ENCODE measurements around the gene EDN1.

EDN1 gene

DNA sequence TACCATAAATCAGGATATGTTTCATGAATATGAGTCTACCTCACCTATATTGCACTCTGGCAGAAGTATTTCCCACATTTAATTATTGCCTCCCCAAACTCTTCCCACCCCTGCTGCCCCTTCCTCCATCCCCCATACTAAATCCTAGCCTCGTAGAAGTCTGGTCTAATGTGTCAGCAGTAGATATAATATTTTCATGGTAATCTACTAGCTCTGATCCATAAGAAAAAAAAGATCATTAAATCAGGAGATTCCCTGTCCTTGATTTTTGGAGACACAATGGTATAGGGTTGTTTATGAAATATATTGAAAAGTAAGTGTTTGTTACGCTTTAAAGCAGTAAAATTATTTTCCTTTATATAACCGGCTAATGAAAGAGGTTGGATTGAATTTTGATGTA lies 6.4 kb downstream of the EDN1 start:
- no peaks in the 10 kb centered on the region for H3K9me3 ChIP-seq (ENCODE audit: control insufficient read depth in 1 of 2, low read length in 2 of 2)
- H3K27ac ChIP-seq (ENCODE audit: low read length): no peak overlapping the region
- H3K4me3 ChIP-seq (ENCODE audit: low read depth in 1 of 2, low read length in 2 of 2): no peak overlapping the region
- H3K27me3 ChIP-seq (ENCODE audit: low read depth, low read length): no peaks in the 10 kb centered on the region
- H3K4me1 ChIP-seq (ENCODE audit: control insufficient read depth in 1 of 2, insufficient read depth in 2 of 2, low read length in 2 of 2): no peaks in the 10 kb centered on the region
- H3K36me3 ChIP-seq (ENCODE audit: control insufficient read depth in 1 of 2, insufficient read depth in 2 of 2, low read length in 2 of 2): no peaks in the 10 kb centered on the region

DNA sequence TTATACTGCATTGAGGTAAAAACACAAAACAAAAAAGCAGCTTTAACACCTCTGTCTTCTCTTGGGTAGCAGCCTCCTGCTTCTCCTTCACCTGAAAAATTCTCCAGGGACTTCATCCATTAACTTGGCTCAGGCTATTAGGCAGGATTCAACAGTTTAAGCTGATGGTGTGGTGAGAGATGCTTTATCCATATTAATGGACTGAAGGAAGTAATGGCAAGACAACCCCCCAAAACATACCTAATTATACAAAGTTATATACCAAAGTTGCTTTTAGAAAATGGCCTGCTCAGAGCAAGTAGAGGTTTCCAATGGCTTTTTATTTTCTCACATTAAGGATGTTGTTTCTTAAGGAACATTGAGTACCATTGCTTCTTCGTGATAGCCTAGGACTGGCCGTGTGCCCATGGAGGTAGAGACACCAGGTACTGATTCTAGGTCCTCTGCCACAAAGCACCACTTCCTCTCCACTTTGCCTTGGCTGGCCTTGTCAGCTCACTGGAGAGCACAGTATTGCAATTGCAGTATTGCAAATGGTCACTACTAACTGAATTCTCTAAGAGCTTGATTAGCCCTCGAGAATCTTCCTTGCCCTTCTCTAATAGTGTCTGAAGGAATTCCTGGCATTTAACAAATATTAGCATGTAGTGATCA lies 7.3 kb downstream of the EDN1 start:
- Histone ChIP-seq H3K27ac (ENCODE audit: low read length) (no peak overlapping the region), H3K4me3 (ENCODE audit: low read depth in 1 of 2, low read length in 2 of 2) (no peak overlapping the region), H3K4me1 (ENCODE audit: control insufficient read depth in 1 of 2, insufficient read depth in 2 of 2, low read length in 2 of 2) (no peaks in the 10 kb centered on the region), H3K9me3 (ENCODE audit: control insufficient read depth in 1 of 2, low read length in 2 of 2) (no peaks in the 10 kb centered on the region), H3K36me3 (ENCODE audit: control insufficient read depth in 1 of 2, insufficient read depth in 2 of 2, low read length in 2 of 2) (no peaks in the 10 kb centered on the region), H3K27me3 (ENCODE audit: low read depth, low read length) (no peaks in the 10 kb centered on the region)

DNA sequence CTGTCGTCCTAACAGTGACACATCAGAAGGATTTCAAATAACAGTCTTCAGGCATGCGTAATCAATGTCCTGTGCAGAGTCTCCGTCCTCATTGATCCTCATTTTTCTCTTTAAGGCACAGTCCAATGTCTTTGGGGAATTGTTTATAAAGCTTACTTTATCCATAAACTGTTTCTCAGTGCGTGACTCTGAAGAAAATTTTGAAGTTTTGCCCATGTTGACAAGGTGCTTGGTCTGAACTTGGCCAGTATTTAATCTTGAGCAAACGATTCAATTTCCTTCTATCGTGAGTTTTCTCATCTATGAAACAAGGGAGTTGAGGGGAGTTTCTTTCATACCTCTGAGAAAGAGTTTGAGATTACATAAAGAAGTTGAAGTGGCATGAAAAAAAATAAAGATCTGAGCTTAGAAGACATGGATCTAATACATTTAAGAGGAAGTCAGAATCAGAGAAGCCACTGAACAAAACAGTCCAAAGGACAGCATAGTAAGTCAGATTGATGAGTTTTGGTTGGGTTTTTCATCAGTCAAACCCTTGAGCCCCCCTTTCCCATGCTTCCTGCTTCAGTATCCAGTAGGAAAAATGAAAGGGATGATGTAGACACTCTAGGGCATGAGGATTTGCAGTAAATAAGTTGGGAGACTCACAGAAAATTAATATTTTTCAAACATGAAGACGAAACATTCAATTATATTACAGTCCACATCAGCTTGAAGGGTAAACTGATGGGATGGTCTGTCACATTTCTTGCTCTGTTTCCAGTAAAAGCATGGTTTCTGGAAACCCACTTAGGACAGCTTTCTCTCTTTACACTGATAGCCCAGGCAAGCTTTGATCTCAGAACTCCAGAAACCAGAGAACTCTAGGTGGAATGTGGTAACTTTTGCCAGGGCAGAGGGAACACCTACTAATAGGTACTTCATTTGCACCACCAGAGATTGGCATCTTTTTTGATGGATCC lies 8.1 kb downstream of the EDN1 start:
- no peaks in the 10 kb centered on the region for H3K9me3 ChIP-seq (ENCODE audit: control insufficient read depth in 1 of 2, low read length in 2 of 2)
- H3K27ac ChIP-seq (ENCODE audit: low read length): no peak overlapping the region
- no peaks in the 10 kb centered on the region for H3K36me3 ChIP-seq (ENCODE audit: control insufficient read depth in 1 of 2, insufficient read depth in 2 of 2, low read length in 2 of 2)
- H3K4me1 ChIP-seq (ENCODE audit: control insufficient read depth in 1 of 2, insufficient read depth in 2 of 2, low read length in 2 of 2): no peaks in the 10 kb centered on the region
- no peaks in the 10 kb centered on the region for H3K27me3 ChIP-seq (ENCODE audit: low read depth, low read length)
- H3K4me3 ChIP-seq (ENCODE audit: low read depth in 1 of 2, low read length in 2 of 2): no peak overlapping the region

DNA sequence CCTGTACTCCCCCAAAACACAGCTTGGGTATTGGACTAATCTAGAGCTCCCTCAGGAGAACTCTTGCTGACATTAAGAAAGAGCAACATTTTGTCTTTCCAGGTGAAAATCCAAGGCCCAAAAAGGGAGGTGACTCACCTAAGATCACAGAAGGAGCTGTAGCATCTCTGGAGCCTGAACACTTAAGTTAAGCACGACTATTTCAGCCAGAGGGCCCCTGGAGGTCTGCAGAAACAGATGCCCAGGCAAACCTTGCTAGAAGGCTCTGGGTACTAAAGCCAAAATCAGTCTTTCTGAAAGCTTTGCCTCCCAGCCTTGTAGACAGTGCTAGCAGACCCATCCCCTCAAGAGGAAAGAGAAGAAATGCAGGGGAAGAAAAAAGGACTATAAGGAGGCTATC lies 8.8 kb downstream of the EDN1 start:
- Histone ChIP-seq H3K27ac (ENCODE audit: low read length) (no peak overlapping the region), H3K4me1 (ENCODE audit: control insufficient read depth in 1 of 2, insufficient read depth in 2 of 2, low read length in 2 of 2) (no peaks in the 10 kb centered on the region), H3K9me3 (ENCODE audit: control insufficient read depth in 1 of 2, low read length in 2 of 2) (no peaks in the 10 kb centered on the region), H3K36me3 (ENCODE audit: control insufficient read depth in 1 of 2, insufficient read depth in 2 of 2, low read length in 2 of 2) (no peaks in the 10 kb centered on the region), H3K27me3 (ENCODE audit: low read depth, low read length) (no peaks in the 10 kb centered on the region), H3K4me3 (ENCODE audit: low read depth in 1 of 2, low read length in 2 of 2) (no peak overlapping the region)

DNA sequence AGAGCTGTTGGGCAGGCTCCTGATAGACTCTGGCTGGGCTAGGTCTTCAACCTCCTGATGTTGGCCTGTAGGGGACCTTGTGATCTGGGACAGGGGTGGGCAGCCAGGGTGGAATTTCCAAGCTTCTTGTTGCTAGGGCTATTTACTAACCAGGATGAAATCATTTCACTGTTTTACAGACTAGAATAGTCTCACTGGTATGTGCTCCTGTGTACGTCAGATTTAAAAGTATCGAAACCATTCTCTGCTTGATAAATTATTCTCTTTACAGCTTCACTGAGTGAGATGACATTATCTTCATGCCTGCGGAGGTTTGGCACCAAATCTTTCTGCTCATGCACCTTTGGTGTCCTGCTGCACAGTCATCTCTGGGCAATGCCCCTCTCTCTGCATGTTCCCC lies 10.9 kb downstream of the EDN1 start:
- no peaks in the 10 kb centered on the region for H3K4me1 ChIP-seq (ENCODE audit: control insufficient read depth in 1 of 2, insufficient read depth in 2 of 2, low read length in 2 of 2)
- H3K4me3 ChIP-seq (ENCODE audit: low read depth in 1 of 2, low read length in 2 of 2): no peak overlapping the region
- H3K27me3 ChIP-seq (ENCODE audit: low read depth, low read length): no peaks in the 10 kb centered on the region
- H3K9me3 ChIP-seq (ENCODE audit: control insufficient read depth in 1 of 2, low read length in 2 of 2): no peaks in the 10 kb centered on the region
- no peak overlapping the region for H3K27ac ChIP-seq (ENCODE audit: low read length)
- no peaks in the 10 kb centered on the region for H3K36me3 ChIP-seq (ENCODE audit: control insufficient read depth in 1 of 2, insufficient read depth in 2 of 2, low read length in 2 of 2)

DNA sequence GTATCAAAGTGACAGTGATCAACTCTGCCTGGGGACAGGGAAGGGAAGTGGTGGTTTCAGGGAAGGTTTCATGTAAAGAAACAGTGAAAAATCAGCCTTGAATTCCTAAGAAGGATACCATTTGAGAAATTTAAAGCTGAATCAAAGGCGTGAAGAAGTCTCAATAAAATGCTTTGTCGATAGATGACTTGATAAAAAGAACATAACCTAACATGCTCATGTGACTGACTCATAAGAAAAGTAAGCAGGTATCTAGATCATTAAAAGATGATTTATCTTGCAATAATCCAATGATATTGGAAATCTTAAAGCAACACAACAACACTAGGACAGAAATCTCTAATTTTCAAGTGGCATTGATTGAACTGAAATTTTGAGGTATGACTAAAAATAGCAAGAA lies 14.3 kb downstream of the EDN1 start:
- no peak overlapping the region for H3K4me3 ChIP-seq (ENCODE audit: low read depth in 1 of 2, low read length in 2 of 2)

DNA sequence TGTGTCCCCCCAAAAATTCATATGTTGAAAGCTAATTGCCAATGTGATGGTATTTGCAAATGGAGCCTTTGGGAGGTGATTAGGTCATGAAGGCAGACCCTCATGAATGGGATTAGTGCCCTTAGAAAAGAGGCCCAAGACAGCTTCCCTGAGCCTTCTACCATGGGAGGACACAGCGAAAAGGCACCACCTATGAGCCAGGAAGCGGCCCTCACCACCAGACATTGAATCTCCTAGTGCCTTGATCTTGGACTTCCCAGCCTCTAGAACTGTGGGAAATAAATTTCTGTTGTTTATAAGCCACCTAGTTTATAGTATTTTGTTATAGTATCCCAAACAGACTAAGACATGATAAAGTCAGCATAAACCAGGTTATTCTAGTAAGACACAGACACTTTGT lies 18.9 kb downstream of the EDN1 start:
- H3K9me3 ChIP-seq (ENCODE audit: control insufficient read depth in 1 of 2, low read length in 2 of 2): no peaks in the 10 kb centered on the region
- H3K4me1 ChIP-seq (ENCODE audit: control insufficient read depth in 1 of 2, insufficient read depth in 2 of 2, low read length in 2 of 2): no peaks in the 10 kb centered on the region

More for the DNA sequence above, 14.3 kb downstream of the EDN1 start:
- H3K4me1 ChIP-seq (ENCODE audit: control insufficient read depth in 1 of 2, insufficient read depth in 2 of 2, low read length in 2 of 2): no peaks in the 10 kb centered on the region
- H3K27me3 ChIP-seq (ENCODE audit: low read depth, low read length): no peaks in the 10 kb centered on the region
- H3K9me3 ChIP-seq (ENCODE audit: control insufficient read depth in 1 of 2, low read length in 2 of 2): no peaks in the 10 kb centered on the region
- H3K27ac ChIP-seq (ENCODE audit: low read length): no peak overlapping the region
- H3K36me3 ChIP-seq (ENCODE audit: control insufficient read depth in 1 of 2, insufficient read depth in 2 of 2, low read length in 2 of 2): no peaks in the 10 kb centered on the region

DNA sequence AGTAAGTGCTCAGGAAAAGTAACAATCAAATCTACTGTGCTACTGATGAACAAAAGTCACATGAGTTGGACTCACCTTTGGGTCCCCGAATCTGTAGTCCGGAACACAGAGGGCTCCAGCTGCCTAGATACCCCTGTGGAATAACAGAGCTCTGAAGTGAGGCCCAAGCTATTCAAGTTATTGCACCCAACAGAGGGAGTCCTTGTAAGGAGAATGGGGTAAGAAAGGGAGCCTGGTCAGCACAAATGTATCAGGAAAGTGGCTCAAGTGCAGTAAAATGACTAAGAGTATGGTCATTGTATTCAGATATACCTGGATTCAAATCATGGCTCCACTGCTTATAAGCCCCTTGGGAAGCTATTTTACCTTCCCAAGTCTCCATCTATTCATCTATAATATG lies 20.9 kb downstream of the EDN1 start:
- Histone ChIP-seq H3K4me1 (ENCODE audit: control insufficient read depth in 1 of 2, insufficient read depth in 2 of 2, low read length in 2 of 2) (no peaks in the 10 kb centered on the region), H3K27me3 (ENCODE audit: low read depth, low read length) (no peaks in the 10 kb centered on the region), H3K9me3 (ENCODE audit: control insufficient read depth in 1 of 2, low read length in 2 of 2) (no peaks in the 10 kb centered on the region), H3K4me3 (ENCODE audit: low read depth in 1 of 2, low read length in 2 of 2) (no peak overlapping the region), H3K36me3 (ENCODE audit: control insufficient read depth in 1 of 2, insufficient read depth in 2 of 2, low read length in 2 of 2) (no peaks in the 10 kb centered on the region), H3K27ac (ENCODE audit: low read length) (no peak overlapping the region)

More for the DNA sequence above, 18.9 kb downstream of the EDN1 start:
- Histone ChIP-seq H3K36me3 (ENCODE audit: control insufficient read depth in 1 of 2, insufficient read depth in 2 of 2, low read length in 2 of 2) (no peaks in the 10 kb centered on the region), H3K27ac (ENCODE audit: low read length) (no peak overlapping the region), H3K4me3 (ENCODE audit: low read depth in 1 of 2, low read length in 2 of 2) (no peak overlapping the region), H3K27me3 (ENCODE audit: low read depth, low read length) (no peaks in the 10 kb centered on the region)

DNA sequence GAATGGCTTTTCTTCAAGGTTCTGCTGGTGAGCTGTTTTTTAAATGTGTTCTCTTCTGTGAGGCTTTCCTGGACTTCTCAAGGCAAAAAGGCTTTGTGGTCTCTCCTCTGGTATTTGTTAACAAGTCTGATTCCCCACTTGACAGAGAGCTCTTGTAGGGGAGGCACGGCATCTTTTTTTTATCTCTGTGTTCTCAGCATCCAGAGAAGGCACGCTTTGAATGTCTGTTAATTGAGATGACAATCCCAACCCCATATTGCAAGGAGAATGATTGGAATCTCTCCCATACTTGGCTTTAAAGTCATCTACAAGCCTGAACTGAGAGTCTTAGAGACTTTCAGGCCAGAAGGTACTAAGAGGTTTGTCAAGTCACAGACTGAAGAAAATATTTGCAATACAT lies 22.6 kb downstream of the EDN1 start:
- Histone ChIP-seq H3K27me3 (ENCODE audit: low read depth, low read length) (no peaks in the 10 kb centered on the region), H3K9me3 (ENCODE audit: control insufficient read depth in 1 of 2, low read length in 2 of 2) (no peaks in the 10 kb centered on the region), H3K4me1 (ENCODE audit: control insufficient read depth in 1 of 2, insufficient read depth in 2 of 2, low read length in 2 of 2) (no peaks in the 10 kb centered on the region), H3K4me3 (ENCODE audit: low read depth in 1 of 2, low read length in 2 of 2) (no peak overlapping the region), H3K27ac (ENCODE audit: low read length) (no peak overlapping the region), H3K36me3 (ENCODE audit: control insufficient read depth in 1 of 2, insufficient read depth in 2 of 2, low read length in 2 of 2) (no peaks in the 10 kb centered on the region)

DNA sequence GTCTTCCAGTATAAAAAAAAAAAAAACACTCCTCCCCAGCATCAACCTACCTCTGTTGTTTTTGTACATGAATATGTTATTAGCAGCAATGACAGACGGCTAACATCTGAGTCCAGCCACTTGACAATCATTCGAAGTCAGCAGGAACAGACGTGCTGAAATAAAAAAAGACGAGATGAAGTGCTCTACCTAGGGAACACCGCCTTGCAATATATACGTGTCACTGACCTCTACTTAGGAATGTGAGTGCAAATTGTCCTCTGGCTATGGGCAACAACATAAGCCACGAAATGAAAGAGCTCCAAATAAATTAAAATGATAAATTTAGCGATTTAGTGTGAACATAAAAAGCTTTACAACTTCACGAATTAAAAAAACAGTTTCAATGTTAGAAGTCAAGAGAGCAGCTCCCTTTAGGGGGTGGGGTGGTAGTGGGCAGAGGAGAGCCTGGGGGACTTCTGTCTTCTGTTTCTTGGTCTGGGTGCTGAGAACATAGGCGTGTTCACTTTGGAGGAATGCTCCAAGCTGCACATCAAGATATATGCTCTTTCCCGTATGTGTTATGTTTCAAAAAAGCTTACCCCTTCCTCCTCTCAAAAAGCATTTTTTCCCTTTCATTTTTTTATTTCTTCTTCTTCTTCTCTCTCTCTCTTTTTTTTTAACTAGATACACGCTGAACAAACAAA lies 23.3 kb downstream of the EDN1 start:
- no peaks in the 10 kb centered on the region for H3K4me1 ChIP-seq (ENCODE audit: control insufficient read depth in 1 of 2, insufficient read depth in 2 of 2, low read length in 2 of 2)
- H3K36me3 ChIP-seq (ENCODE audit: control insufficient read depth in 1 of 2, insufficient read depth in 2 of 2, low read length in 2 of 2): no peaks in the 10 kb centered on the region
- H3K9me3 ChIP-seq (ENCODE audit: control insufficient read depth in 1 of 2, low read length in 2 of 2): peaks cover 0 to 4% of the 10 kb centered on the region in 2 donors
- H3K4me3 ChIP-seq (ENCODE audit: low read depth in 1 of 2, low read length in 2 of 2): no peak overlapping the region
- H3K27ac ChIP-seq (ENCODE audit: low read length): no peak overlapping the region
- no peaks in the 10 kb centered on the region for H3K27me3 ChIP-seq (ENCODE audit: low read depth, low read length)

DNA sequence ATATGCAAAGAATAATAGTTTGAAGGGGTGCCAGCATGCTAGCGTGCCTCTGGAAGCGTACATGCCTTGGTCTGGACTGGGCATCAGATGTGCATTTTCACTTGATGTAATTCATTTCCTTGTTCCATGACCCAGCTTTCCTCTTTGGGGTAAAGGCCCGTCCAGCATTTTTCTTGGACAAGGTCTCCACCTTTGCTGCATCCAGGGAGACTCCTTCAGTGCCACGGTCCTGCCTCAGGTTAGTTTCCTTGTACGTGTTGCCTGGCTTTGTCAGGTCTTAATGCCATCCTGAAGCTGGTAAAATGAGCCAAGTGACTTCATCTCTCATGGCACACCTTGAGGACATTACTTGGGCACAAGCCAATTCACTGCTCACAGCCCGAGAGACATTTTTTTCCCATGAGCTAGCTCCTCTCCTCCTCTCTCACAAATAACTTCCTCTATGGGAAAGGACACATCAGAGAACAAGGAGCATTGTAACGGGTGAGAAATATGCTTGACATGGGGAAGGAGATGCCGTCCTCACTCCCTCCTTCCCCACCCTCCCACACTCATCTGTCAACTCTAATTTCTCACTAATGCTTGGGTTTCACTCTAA lies 23.9 kb downstream of the EDN1 start:
- no peak overlapping the region for H3K27ac ChIP-seq (ENCODE audit: low read length)

More for the DNA sequence above, 23.9 kb downstream of the EDN1 start:
- peaks cover 6 to 8% of the 10 kb centered on the region in 2 donors for H3K9me3 ChIP-seq (ENCODE audit: control insufficient read depth in 1 of 2, low read length in 2 of 2)
- H3K4me1 ChIP-seq (ENCODE audit: control insufficient read depth in 1 of 2, insufficient read depth in 2 of 2, low read length in 2 of 2): no peaks in the 10 kb centered on the region
- H3K36me3 ChIP-seq (ENCODE audit: control insufficient read depth in 1 of 2, insufficient read depth in 2 of 2, low read length in 2 of 2): no peaks in the 10 kb centered on the region
- no peaks in the 10 kb centered on the region for H3K27me3 ChIP-seq (ENCODE audit: low read depth, low read length)
- no peak overlapping the region for H3K4me3 ChIP-seq (ENCODE audit: low read depth in 1 of 2, low read length in 2 of 2)
